GM13976 (cell line): ENCODE measurements around the gene TOPBP1.

ENCODE experiments used
- DNase-seq: peaks from one replicate; pipeline ENCODE4 v3.0.0; 2012; ENCODE audit warnings: low spot score
- in situ Hi-C: fragments of 300-500 bp; cut with MboI; formaldehyde crosslinking; loops from one replicate; pipeline ENCODE4 v1.12.0; 2022; ENCODE audit warnings: low sequenced_read_pairs, mixed read lengths, inconsistent platforms; ENCODE audit not compliant: unreplicated experiment
- TF ChIP-seq, protein P1 (sequence below): IDR thresholded peaks from 2 replicates; pipeline ENCODE4 v1.5.1; 2012; ENCODE audit warnings: borderline replicate concordance, mild to moderate bottlenecking; ENCODE audit not compliant: insufficient read depth; ENCODE audit errors: extremely low read depth, missing control alignments, control extremely low read depth

TOPBP1 gene

DNA sequence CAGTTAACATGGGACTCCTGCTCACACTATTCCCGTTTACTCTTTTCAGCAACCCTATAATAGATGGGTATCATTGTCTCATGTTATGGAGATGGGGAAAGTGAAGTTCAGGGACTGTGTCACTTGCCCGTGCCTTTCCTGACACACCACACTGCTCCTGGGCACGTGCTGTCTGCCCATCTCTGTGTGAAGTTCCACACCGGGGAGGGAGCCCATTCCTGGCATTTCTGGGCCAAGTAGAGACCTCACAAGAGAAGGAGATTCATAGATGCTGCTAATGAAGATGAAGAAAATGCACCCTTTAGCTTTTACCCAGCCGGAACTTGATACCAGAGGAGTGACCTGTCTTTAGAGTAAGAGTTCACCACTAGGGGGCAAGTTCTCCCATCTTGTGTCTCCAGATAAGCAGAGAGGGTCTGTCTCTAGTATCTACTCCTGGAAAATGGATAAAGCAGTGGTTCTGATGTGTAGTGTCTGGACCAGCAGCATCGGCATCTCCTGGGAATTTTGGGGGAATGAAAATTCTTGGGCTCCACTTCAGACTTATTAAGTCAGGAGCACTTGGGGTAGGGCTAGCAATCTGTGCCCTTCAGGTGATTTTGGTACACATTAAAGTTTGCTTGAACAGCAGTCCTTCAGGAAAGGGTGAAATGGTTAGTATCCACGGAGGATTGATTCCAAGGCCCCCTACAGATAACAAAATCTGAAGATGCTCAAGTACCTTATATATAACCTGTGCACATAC, 2.0 kb upstream of the TOPBP1 start:
- in situ Hi-C loops: no loop called here
- TF ChIP-seq, protein P1, sequence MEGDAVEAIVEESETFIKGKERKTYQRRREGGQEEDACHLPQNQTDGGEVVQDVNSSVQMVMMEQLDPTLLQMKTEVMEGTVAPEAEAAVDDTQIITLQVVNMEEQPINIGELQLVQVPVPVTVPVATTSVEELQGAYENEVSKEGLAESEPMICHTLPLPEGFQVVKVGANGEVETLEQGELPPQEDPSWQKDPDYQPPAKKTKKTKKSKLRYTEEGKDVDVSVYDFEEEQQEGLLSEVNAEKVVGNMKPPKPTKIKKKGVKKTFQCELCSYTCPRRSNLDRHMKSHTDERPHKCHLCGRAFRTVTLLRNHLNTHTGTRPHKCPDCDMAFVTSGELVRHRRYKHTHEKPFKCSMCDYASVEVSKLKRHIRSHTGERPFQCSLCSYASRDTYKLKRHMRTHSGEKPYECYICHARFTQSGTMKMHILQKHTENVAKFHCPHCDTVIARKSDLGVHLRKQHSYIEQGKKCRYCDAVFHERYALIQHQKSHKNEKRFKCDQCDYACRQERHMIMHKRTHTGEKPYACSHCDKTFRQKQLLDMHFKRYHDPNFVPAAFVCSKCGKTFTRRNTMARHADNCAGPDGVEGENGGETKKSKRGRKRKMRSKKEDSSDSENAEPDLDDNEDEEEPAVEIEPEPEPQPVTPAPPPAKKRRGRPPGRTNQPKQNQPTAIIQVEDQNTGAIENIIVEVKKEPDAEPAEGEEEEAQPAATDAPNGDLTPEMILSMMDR: peak; percentile 42
- peak; percentile 73 for DNase-seq

DNA sequence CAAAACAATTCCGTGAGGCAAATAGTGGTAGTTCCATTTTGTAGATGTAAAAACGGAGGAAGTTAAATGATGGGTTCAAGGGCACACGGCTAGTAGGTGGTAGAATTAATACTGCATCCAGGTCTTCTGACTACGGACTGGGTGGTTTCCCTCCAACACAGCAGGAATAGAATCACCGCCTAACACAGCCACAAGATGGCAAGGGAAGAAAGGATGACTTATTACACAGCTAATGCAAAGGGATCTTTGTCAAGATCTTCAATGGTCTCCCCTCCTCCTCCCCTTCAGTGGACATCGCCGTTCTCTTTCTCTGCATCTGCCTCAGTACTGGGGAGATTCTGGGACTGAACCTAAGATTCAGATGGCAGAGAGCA, 524 bp upstream of the TOPBP1 start:
- in situ Hi-C loops: no loop called here
- TF ChIP-seq, protein P1: no peak
- peak; percentile 52 for DNase-seq

DNA sequence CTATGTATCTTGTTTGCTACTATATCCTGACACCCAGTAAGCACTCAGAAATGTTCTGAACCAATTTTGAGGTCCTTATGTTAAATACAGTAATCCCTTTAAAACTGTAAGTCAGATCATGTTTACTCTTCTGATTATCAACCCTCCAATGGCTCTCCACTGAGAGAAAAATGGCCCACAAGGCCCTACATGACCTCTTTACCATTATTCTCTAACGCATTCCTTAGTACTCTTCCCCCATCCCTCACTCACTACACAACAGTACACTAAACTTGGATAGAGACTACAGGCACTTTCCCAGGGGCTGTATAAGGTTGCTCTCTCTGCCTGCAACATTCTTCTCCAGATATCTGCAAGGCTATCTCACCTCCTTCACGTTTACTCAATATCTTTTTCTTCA, 1.9 kb downstream of the TOPBP1 start:
- in situ Hi-C loops: no loop called here
- TF ChIP-seq, protein P1: no peak

DNA sequence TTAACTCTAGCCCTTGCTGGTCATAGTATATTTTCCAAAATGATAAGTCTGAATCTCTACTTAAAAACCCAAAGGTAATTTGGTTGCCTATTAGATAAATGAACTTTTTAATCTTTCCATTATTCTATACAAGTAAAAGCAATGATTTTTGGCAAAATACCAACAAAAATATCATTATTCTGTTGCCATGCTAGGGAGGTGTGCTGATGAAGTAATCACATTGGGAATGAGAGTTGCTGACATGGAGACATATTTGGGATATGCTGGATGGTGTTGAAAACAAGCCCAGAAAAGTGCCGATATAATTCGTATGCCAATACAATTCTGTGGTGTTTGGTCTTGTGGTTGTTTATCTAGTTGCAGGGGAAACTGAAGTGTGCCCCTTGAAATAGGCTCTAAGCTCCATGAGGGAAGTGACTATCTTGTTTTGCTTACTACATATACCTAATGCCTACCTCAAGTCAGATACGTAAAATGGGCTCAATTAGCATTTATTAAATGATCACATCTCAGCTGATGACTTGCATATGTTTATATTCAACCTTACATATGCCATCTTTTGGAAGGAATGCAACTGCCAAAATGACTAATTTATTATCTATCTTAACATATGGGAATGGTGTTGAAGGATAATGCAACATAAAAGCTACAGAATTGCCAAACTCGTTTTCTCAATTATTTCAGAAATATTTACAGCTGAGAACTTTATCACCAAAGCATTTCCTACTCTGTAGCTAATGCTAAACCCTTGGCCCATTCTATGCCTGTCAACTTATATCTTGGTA, 5.8 kb downstream of the TOPBP1 start:
- no peak for DNase-seq
- in situ Hi-C loops: no loop called here
- TF ChIP-seq, protein P1: no peak

More for the DNA sequence above, 1.9 kb downstream of the TOPBP1 start:
- no peak for DNase-seq

DNA sequence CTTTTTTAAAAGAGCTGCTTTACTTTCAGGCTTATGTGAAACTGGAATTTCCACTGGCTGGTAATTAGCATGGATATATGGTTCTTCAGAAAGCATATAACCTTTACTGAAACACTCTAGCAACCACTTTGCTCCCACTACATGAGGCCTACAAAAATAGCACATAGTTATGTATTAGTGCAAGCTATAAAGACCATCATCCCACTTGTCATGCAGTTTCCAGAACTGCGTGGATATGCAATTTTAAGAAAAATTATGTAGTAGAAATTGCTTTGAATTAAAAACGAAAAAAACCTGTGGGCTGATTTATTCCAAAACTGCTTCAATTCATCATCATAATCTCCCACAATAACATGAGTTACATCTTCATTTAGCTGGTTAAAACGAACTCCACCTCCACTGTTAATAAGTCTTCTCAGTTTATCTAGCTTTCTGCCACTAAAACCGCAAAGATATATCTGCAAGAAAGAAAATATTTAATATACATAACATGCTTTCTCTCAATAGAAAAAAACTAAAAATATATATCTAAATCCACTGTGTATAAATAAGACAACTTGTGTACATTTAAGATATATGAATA, 12.2 kb downstream of the TOPBP1 start:
- DNase-seq: no peak
- TF ChIP-seq, protein P1: no peak
- in situ Hi-C loops: no loop called here

DNA sequence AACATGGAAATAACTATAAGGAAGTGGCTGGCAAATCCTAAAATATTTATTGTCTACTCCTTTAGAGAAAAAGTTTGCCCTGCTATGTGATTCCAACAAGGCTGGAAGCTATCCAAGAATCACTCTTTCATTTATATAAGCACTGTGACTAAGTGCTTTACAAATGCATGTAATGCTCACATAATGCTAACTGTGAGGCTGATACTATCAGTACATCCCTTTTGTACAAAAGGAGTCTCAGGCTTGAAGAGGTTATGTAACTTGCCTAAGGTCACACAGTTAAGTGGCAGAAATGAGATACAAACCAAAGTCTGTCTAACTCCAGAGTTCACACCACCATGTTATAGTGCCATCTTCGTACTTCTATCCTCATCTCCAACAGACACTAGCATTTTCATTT, 17.0 kb downstream of the TOPBP1 start:
- TF ChIP-seq, protein P1: no peak
- no peak for DNase-seq
- in situ Hi-C loops: no loop called here
